Mucosa of descending colon (tissue), 3 donors: ENCODE data around the gene BEX4. TPM values are rescaled to one million over a fixed set of nuclear protein-coding genes. Genes with fewer than 3 reads are reported as not detected.
"Not testable (repeated sequence)": the region's sequence is repeated elsewhere in the genome, so short reads cannot be mapped to it uniquely, and the experiment has no call there.

Source experiments
- ATAC-seq: fragments of 200-7000 bp; cut with Tn5 transposase; one replicate; pipeline ENCODE4 v1.9.1; 2020; ENCODE audit warnings: mild to moderate bottlenecking, moderate library complexity
- DNase-seq, 3 donors: peaks; one replicate each; pipeline ENCODE4 v3.0.0-alpha.2; 2020
- H3K36me3 ChIP-seq: fragments of 200-600 bp; one replicate; pipeline ENCODE4 v1.8.0; 2021; ENCODE audit warnings: low read depth, mild to moderate bottlenecking
- H3K4me1 ChIP-seq: fragments of 200-600 bp; one replicate; pipeline ENCODE4 v1.8.0; 2021; ENCODE audit warnings: low read depth, mild to moderate bottlenecking
- H3K4me3 ChIP-seq: fragments of 200-600 bp; one replicate; pipeline ENCODE4 v1.8.0; 2021; ENCODE audit warnings: mild to moderate bottlenecking
- H3K9me3 ChIP-seq: fragments of 200-600 bp; one replicate; pipeline ENCODE4 v1.8.0; 2021; ENCODE audit warnings: mild to moderate bottlenecking
- CTCF ChIP-seq: fragments of 200-600 bp; IDR thresholded peaks from one replicate; pipeline ENCODE4 v1.8.0; 2022; ENCODE audit warnings: antibody characterized with exemption, mild to moderate bottlenecking
- intact Hi-C, 2 donors: fragments of 100-400 bp; cut with DNase I in 1 of 2; cut with micrococcal nuclease in 1 of 2; formaldehyde crosslinking; loops; one replicate each; pipeline versions ENCODE4 v1.11.0 to v1.11.1; 2022; cut with DNase I, micrococcal nuclease
- total RNA-seq, 3 donors: library from RNA; stranded (reverse); fragmentation: NEBNext Ultra II Directional in 2 of 3; extraction: Animal tissue kit (Norgen Biotek cat#: 25700) in 2 of 3; gene quantifications; one replicate each; pipeline versions ENCODE4 v1.2.1 to v1.2.4, GENCODE V29; 2021 to 2023
- donor health status: DM: no; HTN: no; CAD: no; lungs with moderate emphysema.
- donor health status: DM: no; HTN: no; CAD: no.
- donor health status: DM: no; HTN: yes; CAD: no.

The BEX4 gene
- total RNA-seq, 3 donors from 2014 or later, result 7.8 to 34.0 (median 8.9) TPM

- intact Hi-C loops, result loop anchor here in 1 of 2 donors (10.0 kb wide), 1 partner anchor 223 kb away; no protein-coding TSS in a partner anchor
- TF ChIP-seq CTCF, result no peak
- ATAC-seq, result no peak
Measured at GRCh38 chrX:103177556-103177955, 37.4 kb upstream of the BEX4 start.

GRCh38 chrX:103183912-103184311 is 31.0 kb upstream of the BEX4 start:
- no peaks in the 10 kb centered on the region for H3K9me3 ChIP-seq
- ATAC-seq (no peak), DNase-seq (no peak)
- no peaks in the 10 kb centered on the region for H3K4me1 ChIP-seq
- no peaks in the 10 kb centered on the region for H3K36me3 ChIP-seq
- intact Hi-C loops, result no loop called here
- TF ChIP-seq CTCF, result no peak
- H3K4me3 ChIP-seq, result no peak overlapping the region

More at GRCh38 chrX:103177556-103177955, 37.4 kb upstream of the BEX4 start:
- DNase-seq, result no peak
- Histone ChIP-seq H3K4me1 (no peaks in the 10 kb centered on the region), H3K9me3 (no peaks in the 10 kb centered on the region), H3K4me3 (no peak overlapping the region), H3K36me3 (no peaks in the 10 kb centered on the region)

GRCh38 chrX:103187953-103188475 is 26.9 kb upstream of the BEX4 start:
- intact Hi-C loops, result no loop called here

GRCh38 chrX:103197721-103198306 is 17.1 kb upstream of the BEX4 start:
- DNase-seq, result no peak
- intact Hi-C loops, result no loop called here
- H3K4me3 ChIP-seq, result no peak overlapping the region
- H3K36me3 ChIP-seq, result no peaks in the 10 kb centered on the region
- no peaks in the 10 kb centered on the region for H3K4me1 ChIP-seq
- ATAC-seq, result no peak
- no peaks in the 10 kb centered on the region for H3K9me3 ChIP-seq
- TF ChIP-seq CTCF, result no peak

More at GRCh38 chrX:103187953-103188475, 26.9 kb upstream of the BEX4 start:
- Histone ChIP-seq H3K4me3 (no peak overlapping the region), H3K4me1 (no peaks in the 10 kb centered on the region), H3K36me3 (no peaks in the 10 kb centered on the region), H3K9me3 (no peaks in the 10 kb centered on the region)
- no peak for TF ChIP-seq CTCF
- ATAC-seq (no peak), DNase-seq (no peak)

- H3K4me3 ChIP-seq, intact Hi-C loops, H3K9me3 ChIP-seq, H3K36me3 ChIP-seq, ATAC-seq, DNase-seq, H3K4me1 ChIP-seq: not testable (repeated sequence)
Measured at GRCh38 chrX:103198668-103199067, 16.2 kb upstream of the BEX4 start.

GRCh38 chrX:103201041-103201440 is 13.9 kb upstream of the BEX4 start:
- no peak for TF ChIP-seq CTCF
- peak; percentile 66 for ATAC-seq
- intact Hi-C loops, result no loop called here
- peak in 1 of 3 donors; percentile 29 for DNase-seq
- H3K36me3 ChIP-seq, result no peaks in the 10 kb centered on the region
- H3K4me3 ChIP-seq, result no peak overlapping the region
- H3K9me3 ChIP-seq, result no peaks in the 10 kb centered on the region
- no peaks in the 10 kb centered on the region for H3K4me1 ChIP-seq
